HCT116 (cell line): ENCODE results near the gene RNF121. TPM values are rescaled to one million over a fixed set of nuclear protein-coding genes. Genes with fewer than 3 reads are reported as not detected.

ENCODE experiments used
- ATAC-seq: fragments of 200-7000 bp; cut with Tn5 transposase; 2 replicates; pipeline ENCODE4 v1.9.1; 2020; ENCODE audit warnings: mild to moderate bottlenecking, moderate library complexity
- BruUV-seq: library from RNA; stranded (reverse); fragments of 400-500 nt; replicated peaks from 2 replicates; lab custom pipeline; 2021; lab: Mats Ljungman, UMichigan
- CTCF ChIA-PET: fragments of 300-600 bp; sonication (Branson Sonifier 250); formaldehyde crosslinking; loops from one replicate; lab custom pipeline; 2021; ENCODE audit warnings: antibody characterized with exemption; lab: Charles Lee
- POLR2A ChIA-PET: fragments of 300-600, 350-600 bp; sonication (Branson Sonifier 250); formaldehyde crosslinking; loops from one replicate; lab custom pipeline; 2021; ENCODE audit warnings: antibody characterized with exemption; lab: Charles Lee
- RAD21 ChIA-PET, 2 experiments: fragments of 300-600 bp; sonication (Branson Sonifier 250); formaldehyde crosslinking; loops; one replicate each; lab custom pipeline; 2023; ENCODE audit warnings: low total read pairs in 2 of 2; ENCODE audit not compliant: uncharacterized antibody in 2 of 2, unreplicated experiment in 2 of 2, low non-redundant PET in 1 of 2; lab: Charles Lee
- DNase-seq: peaks from one replicate; pipeline ENCODE4 v3.0.0-alpha.2; 2010; ENCODE audit warnings: low read depth, low spot score
- H2AFZ ChIP-seq: fragments of 200-600 bp; shearing (Covaris generic), sonication (generic); 2 replicates; pipeline ENCODE4 v1.6.1; 2017; ENCODE audit warnings: low read depth, mixed run types, mixed read lengths, antibody characterized with exemption, low read length; ENCODE audit not compliant: poor library complexity, severe bottlenecking
- H3K27ac ChIP-seq: 2 replicates; pipeline ENCODE4 v1.5.1; 2012; ENCODE audit warnings: low read depth, low read length
- H3K27me3 ChIP-seq: fragments of 200-600 bp; sonication (generic); 2 replicates; pipeline ENCODE4 v1.6.1; 2016; ENCODE audit warnings: mixed run types, low read length, mixed read lengths; ENCODE audit not compliant: insufficient read depth
- H3K36me3 ChIP-seq, 2 experiments: fragments of 200-500 bp in 1 of 2; fragments of 200-600 bp in 1 of 2; sonication (Bioruptor generic) in 1 of 2; sonication (generic) in 1 of 2; 2 replicates each; pipeline versions ENCODE4 v1.5.1 to v1.6.1; 2014 to 2016; ENCODE audit warnings: low read length in 2 of 2, inconsistent platforms in 1 of 2, mixed read lengths in 1 of 2, mixed run types in 1 of 2; ENCODE audit not compliant: insufficient read depth in 2 of 2, control insufficient read depth in 1 of 2
- H3K4me1 ChIP-seq, 2 experiments: fragments of 200-600 bp in 1 of 2; sonication (generic) in 1 of 2; 2 replicates each; pipeline versions ENCODE4 v1.5.1 to v1.6.1; 2012 to 2017; ENCODE audit warnings: low read length in 2 of 2, inconsistent platforms in 1 of 2, mild to moderate bottlenecking in 1 of 2, mixed read lengths in 1 of 2, mixed run types in 1 of 2, moderate library complexity in 1 of 2; ENCODE audit not compliant: insufficient read depth in 2 of 2, control insufficient read depth in 1 of 2
- H3K4me2 ChIP-seq: fragments of 200-600 bp; sonication (generic); 2 replicates; pipeline ENCODE4 v1.6.1; 2017; ENCODE audit warnings: mixed run types, low read length, mixed read lengths
- H3K4me3 ChIP-seq, 2 experiments: fragments of 200-600 bp in 1 of 2; sonication (generic) in 1 of 2; replicated peaks in 1 of 2; 2 replicates each; pipeline ENCODE4 v1.5.1; 2011 to 2016; ENCODE audit warnings: low read length in 2 of 2, control low read depth in 1 of 2, low read depth in 1 of 2, mild to moderate bottlenecking in 1 of 2, mixed read lengths in 1 of 2, mixed run types in 1 of 2
- H3K79me2 ChIP-seq: fragments of 200-600 bp; sonication (generic); 2 replicates; pipeline ENCODE4 v1.6.1; 2017; ENCODE audit warnings: mild to moderate bottlenecking, mixed run types, low read length, moderate library complexity, mixed read lengths; ENCODE audit not compliant: insufficient read depth
- H3K9ac ChIP-seq: fragments of 200-600 bp; sonication (generic); 2 replicates; pipeline ENCODE4 v1.6.1; 2016; ENCODE audit warnings: low read length, mixed read lengths
- H3K9me2 ChIP-seq: fragments of 200-600 bp; sonication (generic), shearing (Covaris generic); 2 replicates; pipeline ENCODE4 v1.6.1; 2017; ENCODE audit warnings: mixed run types, mild to moderate bottlenecking, moderate library complexity; ENCODE audit not compliant: insufficient read depth
- H3K9me3 ChIP-seq, 2 experiments: fragments of 200-500 bp in 1 of 2; fragments of 200-600 bp in 1 of 2; sonication (Bioruptor generic) in 1 of 2; sonication (generic) in 1 of 2; 2 replicates each; pipeline ENCODE4 v1.6.1; 2014 to 2017; ENCODE audit warnings: low read length in 2 of 2, mixed read lengths in 2 of 2, inconsistent platforms in 1 of 2, low read depth in 1 of 2, mild to moderate bottlenecking in 1 of 2, mixed run types in 1 of 2, moderate library complexity in 1 of 2; ENCODE audit not compliant: control insufficient read depth in 1 of 2, insufficient read depth in 1 of 2
- H4K20me1 ChIP-seq: fragments of 200-600 bp; sonication (generic), shearing (Covaris generic); 2 replicates; pipeline ENCODE4 v1.6.1; 2017; ENCODE audit warnings: mixed run types, mild to moderate bottlenecking, moderate library complexity; ENCODE audit not compliant: insufficient read depth
- ATF3 ChIP-seq: IDR thresholded peaks from 2 replicates; pipeline ENCODE4 v1.6.1; 2012
- CBX3 ChIP-seq: IDR thresholded peaks from 2 replicates; pipeline ENCODE4 v1.6.1; 2012; ENCODE audit warnings: low read depth
- CEBPB ChIP-seq: IDR thresholded peaks from 2 replicates; pipeline ENCODE4 v1.6.1; 2012; ENCODE audit warnings: low read depth
- CTCF ChIP-seq, 3 experiments: fragments of 200-600 bp in 1 of 3; sonication (generic) in 1 of 3; IDR thresholded peaks in 2 of 3; conservative IDR thresholded peaks in 1 of 3; 2 replicates each; pipeline ENCODE4 v1.5.1; 2012 to 2017; ENCODE audit warnings: low read depth in 2 of 3, low read length in 2 of 3, antibody characterized with exemption in 1 of 3, borderline replicate concordance in 1 of 3, control low read depth in 1 of 3, mild to moderate bottlenecking in 1 of 3, mixed read lengths in 1 of 3, mixed run types in 1 of 3, moderate library complexity in 1 of 3; ENCODE audit not compliant: insufficient read depth in 1 of 3
- EZH2phosphoT487 ChIP-seq: fragments of 200-600 bp; IDR thresholded peaks from 2 replicates; pipeline ENCODE4 v1.6.1; 2018; ENCODE audit warnings: antibody characterized with exemption, borderline replicate concordance
- FOSL1 ChIP-seq: IDR thresholded peaks from 2 replicates; pipeline ENCODE4 v1.6.1; 2012; ENCODE audit warnings: low read depth
- RAD21 ChIP-seq: IDR thresholded peaks from 2 replicates; pipeline ENCODE4 v1.6.1; 2012; ENCODE audit warnings: low read depth, mild to moderate bottlenecking
- REST ChIP-seq: IDR thresholded peaks from 2 replicates; pipeline ENCODE4 v1.6.1; 2012; ENCODE audit warnings: low read depth
- SRF ChIP-seq: IDR thresholded peaks from 2 replicates; pipeline ENCODE4 v1.6.1; 2012; ENCODE audit warnings: low read depth
- TCF7L2 ChIP-seq: IDR thresholded peaks from 2 replicates; pipeline ENCODE4 v1.7.0; 2011; ENCODE audit warnings: borderline replicate concordance, inconsistent platforms; ENCODE audit not compliant: insufficient read depth, insufficient read length; ENCODE audit errors: extremely low read depth
- ZFX ChIP-seq: fragments of 450-650 bp; IDR thresholded peaks from 2 replicates; pipeline ENCODE4 v1.6.1; 2017
- ZNF274 ChIP-seq: fragments of 200-500 bp; sonication (Bioruptor generic); IDR thresholded peaks from 2 replicates; pipeline ENCODE4 v1.6.1; 2014; ENCODE audit warnings: mild to moderate bottlenecking, low read depth, low read length, inconsistent platforms
- intact Hi-C: fragments of 100-400 bp; cut with micrococcal nuclease; formaldehyde crosslinking; loops from 2 replicates; pipeline ENCODE4 v1.10.0; 2022
- total RNA-seq: library from RNA; stranded (reverse); gene quantifications from one replicate; pipeline ENCODE4 v1.2.1, GENCODE V29; 2021; ENCODE audit not compliant: unreplicated experiment

The RNF121 gene
- total RNA-seq, 1 experiment from 2014 or later, result 24.5 TPM

- H3K36me3 ChIP-seq, result peaks cover 54 to 62% of the 10 kb centered on the region in 2 experiments; a peak in 3 of 4 replicates
Measured at GRCh38 chr11:72010529-72011233, 81.8 kb downstream of the RNF121 start.

More at GRCh38 chr11:72010529-72011233, 81.8 kb downstream of the RNF121 start:
- no peak for ATAC-seq
- Histone ChIP-seq H3K27ac (no peak overlapping the region), H3K79me2 (no peaks in the 10 kb centered on the region), H2AFZ (no peak overlapping the region), H3K9me2 (no peaks in the 10 kb centered on the region), H3K9me3 (no peaks in the 10 kb centered on the region), H3K4me3 (no peak overlapping the region), H3K9ac (no peak overlapping the region), H3K4me2 (no peak overlapping the region), H3K4me1 (no peaks in the 10 kb centered on the region), H3K27me3 (no peaks in the 10 kb centered on the region), H4K20me1 (no peaks in the 10 kb centered on the region)
- BruUV-seq, result no TSS peak
- POLR2A ChIA-PET, result no interaction called here
- RAD21 ChIA-PET, result no interaction called here
- CTCF ChIA-PET, result no interaction called here
- intact Hi-C loops, result no loop called here
- no peak for TF ChIP-seq SRF
- TF ChIP-seq FOSL1, result no peak
- no peak for TF ChIP-seq REST
- no peak for TF ChIP-seq ZNF274
- TF ChIP-seq RAD21, result no peak
- TF ChIP-seq EZH2phosphoT487, result no peak
- TF ChIP-seq CEBPB, result no peak
- TF ChIP-seq CTCF (IDR thresholded peaks at IDR 0.05 in 2 of 3, conservative IDR thresholded peaks at IDR 0.05 in 1 of 3; ENCODE audit: borderline replicate concordance in 1 of 3, insufficient read depth in 1 of 3, low read depth in 2 of 3, low read length in 2 of 3), result no peak
- TF ChIP-seq TCF7L2, result no peak
- no peak for TF ChIP-seq ATF3
- no peak for TF ChIP-seq ZFX
- no peak for TF ChIP-seq CBX3
- DNase-seq, result no peak
